Gastrocnemius medialis (tissue), 4 donors: Measurements from ENCODE around the gene KCND3. TPM values are rescaled to one million over a fixed set of nuclear protein-coding genes. Genes with fewer than 3 reads are reported as not detected.

Experiments
- ATAC-seq, 2 donors: fragments of 150-250 bp; one replicate each; pipeline ENCODE4 v1.9.1; 2016
- DNase-seq, 2 donors: peaks; one replicate each; pipeline ENCODE4 v3.0.0-alpha.2; 2019
- H3K27ac ChIP-seq, 4 donors: fragments of 200-600 bp; sonication (generic); 1 replicate in 1 of 4; 2 replicates in 3 of 4; pipeline ENCODE4 v1.5.1; 2016 to 2018; ENCODE audit warnings: mild to moderate bottlenecking in 2 of 4, moderate library complexity in 1 of 4
- H3K27me3 ChIP-seq, 3 donors: fragments of 200-600 bp; sonication (generic) in 2 of 3; 1 replicate in 1 of 3; 2 replicates in 2 of 3; pipeline versions ENCODE4 v1.5.1 to v1.6.0; 2016 to 2019; ENCODE audit warnings: mild to moderate bottlenecking in 1 of 3, moderate library complexity in 1 of 3
- H3K36me3 ChIP-seq, 2 donors: fragments of 200-600 bp; sonication (generic) in 1 of 2; one replicate each; pipeline ENCODE4 v1.5.1; 2017 to 2018
- H3K4me1 ChIP-seq, 2 donors: fragments of 200-600 bp; sonication (generic) in 1 of 2; one replicate each; pipeline ENCODE4 v1.5.1; 2016 to 2017; ENCODE audit warnings: mild to moderate bottlenecking in 2 of 2
- H3K4me3 ChIP-seq, 4 donors: fragments of 200-600 bp; sonication (generic) in 3 of 4; 1 replicate in 1 of 4; 2 replicates in 3 of 4; pipeline ENCODE4 v1.5.1; 2016 to 2019; ENCODE audit warnings: mild to moderate bottlenecking in 2 of 4
- H3K9me3 ChIP-seq, 3 donors: fragments of 200-600 bp; sonication (generic) in 2 of 3; 1 replicate in 1 of 3; 2 replicates in 2 of 3; pipeline ENCODE4 v1.5.1; 2016 to 2019
- CTCF ChIP-seq, 5 experiments: fragments of 450-650 bp in 3 of 5; fragments of 200-600 bp in 2 of 5; sonication (generic) in 2 of 5; IDR thresholded peaks in 4 of 5; conservative IDR thresholded peaks in 1 of 5; 1 replicate in 4 of 5; 2 replicates in 1 of 5; pipeline ENCODE4 v1.5.1; 2016 to 2019; ENCODE audit warnings: antibody characterized with exemption in 5 of 5, mild to moderate bottlenecking in 3 of 5, moderate library complexity in 3 of 5
- POLR2A ChIP-seq, 2 donors: fragments of 450-650 bp; IDR thresholded peaks; one replicate each; pipeline ENCODE4 v1.6.1; 2017; ENCODE audit warnings: antibody characterized with exemption in 2 of 2, mild to moderate bottlenecking in 2 of 2, moderate library complexity in 2 of 2
- in situ Hi-C, 4 donors: fragments of 200-750 bp; cut with MboI; loops; one replicate each; pipeline versions ENCODE4 v1.15.0 to v1.8.0; 2017; ENCODE audit warnings: low sequenced_read_pairs in 4 of 4
- intact Hi-C: fragments of 100-400 bp; cut with DNase I; formaldehyde crosslinking; loops from one replicate; pipeline ENCODE4 v1.15.1; 2023; ENCODE audit warnings: low total_unique reads
- total RNA-seq, 4 donors: library from RNA; depleted of rRNA; stranded (reverse); fragments of >200 nt; gene quantifications; one replicate each; pipeline versions ENCODE4 v1.1.0 to v1.2.3, GENCODE V29; 2016

KCND3 gene
- total RNA-seq, 4 donors from 2014 or later = 1.2 to 2.6 (median 1.5) TPM

- H3K36me3 ChIP-seq = no peaks in the 10 kb centered on the region
- H3K27ac ChIP-seq = no peak overlapping the region
- intact Hi-C loops = no loop called here
- TF ChIP-seq CTCF (IDR thresholded peaks at IDR 0.05 in 4 of 5, conservative IDR thresholded peaks at IDR 0.05 in 1 of 5) = no peak
- no peak for DNase-seq
- H3K4me3 ChIP-seq = no peak overlapping the region
- in situ Hi-C loops = no loop called here
- H3K27me3 ChIP-seq = no peaks in the 10 kb centered on the region
- peaks cover 0 to 4% of the 10 kb centered on the region in 2 donors for H3K4me1 ChIP-seq
- no peaks in the 10 kb centered on the region for H3K9me3 ChIP-seq
- no peak for ATAC-seq
These were observed 38.2 kb upstream of the KCND3 start for GRCh38 chr1:112027696-112028095.

- DNase-seq (no peak), ATAC-seq (no peak)
- peaks cover 0 to 4% of the 10 kb centered on the region in 2 donors for H3K4me1 ChIP-seq
- H3K4me3 ChIP-seq = no peak overlapping the region
- H3K36me3 ChIP-seq = no peaks in the 10 kb centered on the region
- intact Hi-C loops (no loop called here), in situ Hi-C loops (no loop called here)
- no peaks in the 10 kb centered on the region for H3K27me3 ChIP-seq
- no peak for TF ChIP-seq POLR2A (IDR thresholded peaks at IDR 0.05)
- TF ChIP-seq CTCF (IDR thresholded peaks at IDR 0.05 in 4 of 5, conservative IDR thresholded peaks at IDR 0.05 in 1 of 5) = no peak
- H3K27ac ChIP-seq = no peak overlapping the region
- H3K9me3 ChIP-seq = no peaks in the 10 kb centered on the region
These were observed 37.0 kb upstream of the KCND3 start for GRCh38 chr1:112026501-112026900.

- intact Hi-C loops (no loop called here), in situ Hi-C loops (no loop called here)
- H3K9me3 ChIP-seq = no peaks in the 10 kb centered on the region
- no peak overlapping the region for H3K27ac ChIP-seq
- ATAC-seq = peak in 1 of 2 donors; percentile 58
- H3K4me1 ChIP-seq = peaks cover 0 to 4% of the 10 kb centered on the region in 2 donors
- no peak overlapping the region for H3K4me3 ChIP-seq
- no peaks in the 10 kb centered on the region for H3K27me3 ChIP-seq
- DNase-seq = no peak
- no peaks in the 10 kb centered on the region for H3K36me3 ChIP-seq
- TF ChIP-seq CTCF (IDR thresholded peaks at IDR 0.05 in 4 of 5, conservative IDR thresholded peaks at IDR 0.05 in 1 of 5) (no peak), POLR2A (IDR thresholded peaks at IDR 0.05) (no peak)
These were observed 36.5 kb upstream of the KCND3 start for GRCh38 chr1:112026016-112026415.

GRCh38 chr1:112021263-112021662 is 31.8 kb upstream of the KCND3 start:
- intact Hi-C loops (no loop called here), in situ Hi-C loops (no loop called here)
- ATAC-seq (no peak), DNase-seq (no peak)
- TF ChIP-seq CTCF (IDR thresholded peaks at IDR 0.05 in 4 of 5, conservative IDR thresholded peaks at IDR 0.05 in 1 of 5) = no peak
- no peak for TF ChIP-seq POLR2A (IDR thresholded peaks at IDR 0.05)
- Histone ChIP-seq H3K4me3 (no peak overlapping the region), H3K27ac (no peak overlapping the region), H3K9me3 (no peaks in the 10 kb centered on the region), H3K36me3 (no peaks in the 10 kb centered on the region), H3K4me1 (peaks cover 0 to 4% of the 10 kb centered on the region in 2 donors), H3K27me3 (no peaks in the 10 kb centered on the region)

GRCh38 chr1:112017183-112017582 is 27.7 kb upstream of the KCND3 start:
- Histone ChIP-seq H3K36me3 (no peaks in the 10 kb centered on the region), H3K4me3 (no peak overlapping the region), H3K4me1 (no peaks in the 10 kb centered on the region), H3K27me3 (peaks cover 0 to 2% (median 0%) of the 10 kb centered on the region in 3 donors), H3K9me3 (no peaks in the 10 kb centered on the region), H3K27ac (no peak overlapping the region)
- in situ Hi-C loops = no loop called here
- ATAC-seq (no peak), DNase-seq (no peak)
- TF ChIP-seq CTCF (IDR thresholded peaks at IDR 0.05 in 4 of 5, conservative IDR thresholded peaks at IDR 0.05 in 1 of 5) (no peak), POLR2A (IDR thresholded peaks at IDR 0.05) (no peak)
- intact Hi-C loops = no loop called here
